ENCODE data around the gene SMTNL1. TPM values are rescaled to one million over a fixed set of nuclear protein-coding genes. Genes with fewer than 3 reads are reported as not detected.

The SMTNL1 gene
- total RNA-seq, 1 experiment from 2014 or later: 0.26 TPM

DNA sequence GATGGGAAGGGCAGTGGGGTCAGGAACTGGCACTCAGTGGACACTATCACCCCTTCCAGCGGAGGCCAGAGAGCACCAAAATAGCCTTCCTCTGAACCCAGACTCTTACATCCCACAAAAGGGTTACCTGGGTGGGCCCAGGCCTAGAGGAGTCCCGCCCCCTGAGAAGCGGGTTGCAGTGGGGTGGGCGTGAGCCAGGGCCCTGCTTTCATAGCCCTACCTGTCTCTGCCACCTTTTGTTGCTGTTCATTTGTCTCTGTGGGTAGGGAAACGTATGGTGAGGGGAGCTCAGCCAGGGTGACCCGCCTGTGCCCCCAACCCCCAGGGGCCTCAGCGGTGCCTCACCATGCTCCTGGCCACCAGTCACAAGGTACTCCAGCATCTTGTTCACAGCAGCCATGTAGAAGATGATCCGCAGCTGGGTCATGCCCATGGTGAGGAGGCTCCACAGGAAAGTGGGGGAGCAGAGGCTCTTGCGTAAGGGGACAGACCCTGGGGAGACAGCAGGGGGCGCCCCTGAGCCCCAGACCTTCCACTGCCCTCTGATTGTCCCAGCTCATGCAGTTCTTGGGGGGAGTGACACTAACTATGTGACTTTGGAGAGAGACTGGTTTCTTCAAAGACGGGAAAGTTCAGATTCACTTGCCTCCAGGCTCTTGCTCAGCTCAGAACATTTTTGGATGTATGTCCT is 45.9 kb upstream of the SMTNL1 start:
- ChIA-PET POLR2A (interaction anchor here (1.0 to 1.4 kb wide), 4 partner anchors 9 to 153 kb away, joined by 3 to 8 read pairs (median 4); no protein-coding TSS in a partner anchor), CTCF (interaction anchor here (0.5 to 8.5 kb wide), 34 partner anchors 9 to 288 kb away, joined by 3 to 260 read pairs (median 6); partner anchors contain the start of genes MED19, SLC43A1 and TIMM10)
- Mint-ChIP-seq H3K4me1 (peaks cover 12% of the 10 kb centered on the region), H3K4me3 (no peak overlapping the region), H3K9me3 (no peaks in the 10 kb centered on the region), H3K36me3 (peaks cover 29% of the 10 kb centered on the region), H3K27ac (peak overlapping the region; percentile 53; the same call in 1 of the 2 replicates), H3K27me3 (ENCODE audit: low read depth) (no peaks in the 10 kb centered on the region)
- peak; percentile 78 for DNase-seq (ENCODE audit: low spot score)
- TF ChIP-seq GABPB1 (CRISPR knock-in tag; IDR thresholded peaks at IDR 0.05) (0 out of 2 replicates have a peak, but pooled peaks have one; percentile 24), PRDM15 (CRISPR knock-in tag; IDR thresholded peaks at IDR 0.05) (no peak)
- TF ChIP-seq, protein P1, sequence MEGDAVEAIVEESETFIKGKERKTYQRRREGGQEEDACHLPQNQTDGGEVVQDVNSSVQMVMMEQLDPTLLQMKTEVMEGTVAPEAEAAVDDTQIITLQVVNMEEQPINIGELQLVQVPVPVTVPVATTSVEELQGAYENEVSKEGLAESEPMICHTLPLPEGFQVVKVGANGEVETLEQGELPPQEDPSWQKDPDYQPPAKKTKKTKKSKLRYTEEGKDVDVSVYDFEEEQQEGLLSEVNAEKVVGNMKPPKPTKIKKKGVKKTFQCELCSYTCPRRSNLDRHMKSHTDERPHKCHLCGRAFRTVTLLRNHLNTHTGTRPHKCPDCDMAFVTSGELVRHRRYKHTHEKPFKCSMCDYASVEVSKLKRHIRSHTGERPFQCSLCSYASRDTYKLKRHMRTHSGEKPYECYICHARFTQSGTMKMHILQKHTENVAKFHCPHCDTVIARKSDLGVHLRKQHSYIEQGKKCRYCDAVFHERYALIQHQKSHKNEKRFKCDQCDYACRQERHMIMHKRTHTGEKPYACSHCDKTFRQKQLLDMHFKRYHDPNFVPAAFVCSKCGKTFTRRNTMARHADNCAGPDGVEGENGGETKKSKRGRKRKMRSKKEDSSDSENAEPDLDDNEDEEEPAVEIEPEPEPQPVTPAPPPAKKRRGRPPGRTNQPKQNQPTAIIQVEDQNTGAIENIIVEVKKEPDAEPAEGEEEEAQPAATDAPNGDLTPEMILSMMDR (IDR thresholded peaks at IDR 0.05): peak; percentile 89
- peak; percentile 72 for ATAC-seq

DNA sequence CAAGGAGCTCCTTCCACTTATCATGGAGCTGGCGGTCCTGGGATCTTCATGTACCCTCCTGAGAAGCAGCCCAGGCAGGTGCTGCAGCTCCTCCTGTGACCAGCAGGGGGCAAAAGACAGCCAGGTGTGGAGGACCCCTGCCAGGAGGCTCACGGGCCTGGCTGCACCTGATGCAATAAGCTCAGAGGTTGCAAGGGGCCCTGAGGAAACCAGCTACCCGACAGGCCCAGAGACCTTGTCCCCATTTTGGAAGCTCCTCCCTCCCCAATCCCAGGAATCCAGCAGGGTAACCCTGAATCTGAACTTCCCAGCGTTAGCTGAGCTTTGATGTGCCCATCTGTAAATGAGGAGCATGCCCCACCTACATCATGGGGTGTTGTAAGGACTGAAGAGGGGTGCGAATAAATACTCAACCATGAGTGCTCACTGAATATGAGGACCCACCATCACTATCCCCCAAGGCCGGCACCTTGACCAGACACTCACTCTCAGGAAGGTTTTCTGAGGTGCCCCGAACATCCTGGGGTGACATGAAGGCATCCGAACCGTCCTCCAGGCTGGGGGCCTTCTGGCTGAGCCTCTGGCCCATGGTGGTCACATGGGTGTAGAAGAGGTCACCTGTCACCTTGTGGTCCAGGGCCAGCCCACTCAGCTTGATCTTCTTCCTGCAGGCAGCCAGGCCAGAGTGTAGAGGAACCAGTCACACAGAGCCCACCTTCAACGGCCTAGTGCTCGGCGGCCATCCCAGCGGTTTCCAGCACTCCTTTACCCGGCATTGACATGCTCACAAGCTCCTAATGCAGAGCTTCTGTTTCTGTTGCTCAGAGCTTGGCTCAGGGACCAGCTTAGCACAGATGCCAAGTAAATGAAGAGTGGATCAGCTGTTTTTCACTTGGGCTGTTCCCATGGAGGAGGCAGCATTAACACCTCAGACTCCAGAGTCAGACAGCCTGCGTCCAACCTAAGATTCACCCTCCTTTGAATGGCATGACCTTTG is 43.6 kb upstream of the SMTNL1 start:
- CTCF ChIA-PET: interaction anchor here (0.5 to 8.5 kb wide), 61 partner anchors 9 to 1565 kb away, joined by 3 to 260 read pairs (median 5); partner anchors contain the start of genes BTBD18, CLP1, MED19 and RTN4RL2
- peaks cover 15% of the 10 kb centered on the region for H3K4me1 Mint-ChIP-seq
- POLR2A ChIA-PET: interaction anchor here (0.5 to 2.0 kb wide), 18 partner anchors 11 to 153 kb away, joined by 4 to 37 read pairs (median 6); partner anchors contain the start of genes RTN4RL2, SERPING1, SLC43A1 and TIMM10
- ATAC-seq (peak; percentile 83), DNase-seq (ENCODE audit: low spot score) (peak; percentile 95)
- no peaks in the 10 kb centered on the region for H3K9me3 Mint-ChIP-seq
- H3K27me3 Mint-ChIP-seq (ENCODE audit: low read depth): no peaks in the 10 kb centered on the region; the same call in 1 of the 2 replicates
- peaks cover 20% of the 10 kb centered on the region for H3K36me3 Mint-ChIP-seq
- no peak overlapping the region for H3K4me3 Mint-ChIP-seq
- peak overlapping the region; percentile 96 for H3K27ac Mint-ChIP-seq
- TF ChIP-seq, protein P2, sequence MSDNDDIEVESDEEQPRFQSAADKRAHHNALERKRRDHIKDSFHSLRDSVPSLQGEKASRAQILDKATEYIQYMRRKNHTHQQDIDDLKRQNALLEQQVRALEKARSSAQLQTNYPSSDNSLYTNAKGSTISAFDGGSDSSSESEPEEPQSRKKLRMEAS (CRISPR knock-in tag; IDR thresholded peaks at IDR 0.05): peak; percentile 92
- TF ChIP-seq ERG (CRISPR knock-in tag; IDR thresholded peaks at IDR 0.05) (no peak), USF2 (CRISPR knock-in tag; IDR thresholded peaks at IDR 0.05) (peak; percentile 48; the same call in 1 of the 2 replicates), NFATC4 (CRISPR knock-in tag; IDR thresholded peaks at IDR 0.05) (no peak), ZNF671 (CRISPR knock-in tag; IDR thresholded peaks at IDR 0.05) (0 out of 2 replicates have a peak, but pooled peaks have one; percentile 18), HMGXB4 (CRISPR knock-in tag; IDR thresholded peaks at IDR 0.05) (peak; percentile 55; the same call in 1 of the 2 replicates), EMX1 (CRISPR knock-in tag; IDR thresholded peaks at IDR 0.05) (peak; percentile 83; the same call in 1 of the 2 replicates), ZNF423 (CRISPR knock-in tag; IDR thresholded peaks at IDR 0.05) (peak; percentile 77), IRF1 (CRISPR knock-in tag; IDR thresholded peaks at IDR 0.05) (no peak), ZNF121 (CRISPR knock-in tag; IDR thresholded peaks at IDR 0.05) (peak; percentile 69; the same call in 1 of the 2 replicates), GABPB1 (CRISPR knock-in tag; IDR thresholded peaks at IDR 0.05) (peak; percentile 100), ETV6 (CRISPR knock-in tag; IDR thresholded peaks at IDR 0.05) (peak; percentile 48; the same call in 1 of the 2 replicates)
- TF ChIP-seq, protein P3, sequence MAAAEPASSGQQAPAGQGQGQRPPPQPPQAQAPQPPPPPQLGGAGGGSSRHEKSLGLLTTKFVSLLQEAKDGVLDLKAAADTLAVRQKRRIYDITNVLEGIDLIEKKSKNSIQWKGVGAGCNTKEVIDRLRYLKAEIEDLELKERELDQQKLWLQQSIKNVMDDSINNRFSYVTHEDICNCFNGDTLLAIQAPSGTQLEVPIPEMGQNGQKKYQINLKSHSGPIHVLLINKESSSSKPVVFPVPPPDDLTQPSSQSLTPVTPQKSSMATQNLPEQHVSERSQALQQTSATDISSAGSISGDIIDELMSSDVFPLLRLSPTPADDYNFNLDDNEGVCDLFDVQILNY (CRISPR knock-in tag; IDR thresholded peaks at IDR 0.05): 0 out of 2 replicates have a peak, but pooled peaks have one; percentile 53
- TF ChIP-seq, protein P1 (IDR thresholded peaks at IDR 0.05): peak; percentile 93

Data from WTC11 (cell line).